Left ventricle myocardium inferior (tissue), 1 donor: Measurements from ENCODE around the gene ZCCHC2. TPM values are rescaled to one million over a fixed set of nuclear protein-coding genes. Genes with fewer than 3 reads are reported as not detected.

Source experiments
- DNase-seq: peaks from one replicate; pipeline ENCODE4 v3.0.0-alpha.2; 2020
- H3K27ac ChIP-seq: fragments of 200-600 bp; replicated peaks from 2 replicates; pipeline ENCODE4 v1.8.0; 2021
- H3K27me3 ChIP-seq: fragments of 200-600 bp; 2 replicates; pipeline ENCODE4 v1.8.0; 2021; ENCODE audit warnings: low read depth
- H3K36me3 ChIP-seq: fragments of 200-600 bp; 2 replicates; pipeline ENCODE4 v1.8.0; 2021
- H3K4me1 ChIP-seq: fragments of 200-600 bp; 2 replicates; pipeline ENCODE4 v1.8.0; 2021
- H3K4me3 ChIP-seq: fragments of 200-600 bp; 2 replicates; pipeline ENCODE4 v1.8.0; 2021; ENCODE audit warnings: mild to moderate bottlenecking, moderate library complexity
- H3K9me3 ChIP-seq: fragments of 200-600 bp; replicated peaks from 2 replicates; pipeline ENCODE4 v1.8.0; 2021
- CTCF ChIP-seq: fragments of 200-600 bp; IDR thresholded peaks from 2 replicates; pipeline ENCODE4 v1.8.0; 2021; ENCODE audit warnings: antibody characterized with exemption, mild to moderate bottlenecking, borderline replicate concordance
- intact Hi-C: fragments of 100-400 bp; cut with micrococcal nuclease; formaldehyde crosslinking; loops from one replicate; pipeline ENCODE4 v1.11.0; 2022
- total RNA-seq: library from RNA; stranded (reverse); fragmentation: NEBNext Ultra II Directional; extraction: Animal tissue kit (Norgen Biotek cat#: 25700); gene quantifications from one replicate; pipeline ENCODE4 v1.2.1, GENCODE V29; 2021
- donor health status: DM: no; HTN: yes; CAD: no; lungs with severe emphysema.

The ZCCHC2 gene
- total RNA-seq, 1 donor from 2014 or later, result 13.1 TPM

- Histone ChIP-seq H3K36me3 (no peaks in the 10 kb centered on the region), H3K27me3 (peaks cover 29% of the 10 kb centered on the region), H3K27ac (no peak overlapping the region), H3K4me3 (no peak overlapping the region), H3K4me1 (no peaks in the 10 kb centered on the region), H3K9me3 (no peaks in the 10 kb centered on the region)
- DNase-seq, result no peak
- intact Hi-C loops, result no loop called here
- no peak for TF ChIP-seq CTCF
Measured at GRCh38 chr18:62603979-62604378, 81.2 kb downstream of the ZCCHC2 start.

- no peaks in the 10 kb centered on the region for H3K36me3 ChIP-seq
- no peaks in the 10 kb centered on the region for H3K9me3 ChIP-seq
- no peak for TF ChIP-seq CTCF
- no peak for DNase-seq
- peaks cover 13% of the 10 kb centered on the region for H3K27me3 ChIP-seq
- H3K27ac ChIP-seq, result no peak overlapping the region
- intact Hi-C loops, result no loop called here
- H3K4me1 ChIP-seq, result peaks cover 10% of the 10 kb centered on the region
- no peak overlapping the region for H3K4me3 ChIP-seq
Measured at GRCh38 chr18:62605685-62606084, 82.9 kb downstream of the ZCCHC2 start.

GRCh38 chr18:62606106-62606505 is 83.3 kb downstream of the ZCCHC2 start:
- no peak for TF ChIP-seq CTCF
- Histone ChIP-seq H3K27me3 (peaks cover 13% of the 10 kb centered on the region), H3K9me3 (no peaks in the 10 kb centered on the region), H3K27ac (no peak overlapping the region), H3K4me3 (no peak overlapping the region), H3K4me1 (peaks cover 13% of the 10 kb centered on the region), H3K36me3 (no peaks in the 10 kb centered on the region)
- intact Hi-C loops, result no loop called here
- DNase-seq, result no peak

GRCh38 chr18:62607302-62607701 is 84.5 kb downstream of the ZCCHC2 start:
- peaks cover 25% of the 10 kb centered on the region for H3K4me1 ChIP-seq
- H3K27me3 ChIP-seq, result peaks cover 17% of the 10 kb centered on the region
- TF ChIP-seq CTCF, result no peak
- intact Hi-C loops, result no loop called here
- no peak overlapping the region for H3K27ac ChIP-seq
- no peaks in the 10 kb centered on the region for H3K9me3 ChIP-seq
- no peak overlapping the region for H3K4me3 ChIP-seq
- H3K36me3 ChIP-seq, result no peaks in the 10 kb centered on the region
- no peak for DNase-seq

- no peak for DNase-seq
- no peaks in the 10 kb centered on the region for H3K9me3 ChIP-seq
- H3K27me3 ChIP-seq, result peaks cover 22% of the 10 kb centered on the region
- intact Hi-C loops, result no loop called here
- H3K36me3 ChIP-seq, result no peaks in the 10 kb centered on the region
- H3K4me3 ChIP-seq, result no peak overlapping the region
- peaks cover 29% of the 10 kb centered on the region for H3K4me1 ChIP-seq
- H3K27ac ChIP-seq, result no peak overlapping the region
- no peak for TF ChIP-seq CTCF
Measured at GRCh38 chr18:62607708-62608428, 85.0 kb downstream of the ZCCHC2 start.
